ENCODE results near the gene TRMT61B.

GRCh38 chr2:28894470-28895188, 24.5 kb upstream of the TRMT61B start, which contains the start of gene WDR43:
- TF ChIP-seq CTCF (IDR thresholded peaks at IDR 0.05) (peak in 1 of 4 experiments; percentile 3), EP300 (IDR thresholded peaks at IDR 0.05) (no peak), POLR2AphosphoS5 (IDR thresholded peaks at IDR 0.05) (no peak)

Measured in gastroesophageal sphincter (tissue), 3 donors.